Right lobe of liver (tissue), 4 donors: ENCODE data around the gene ZNF697.

Experiments used
- POLR2A ChIP-seq: fragments of 450-650 bp; IDR thresholded peaks from one replicate; pipeline ENCODE4 v1.6.1; 2017; ENCODE audit warnings: antibody characterized with exemption, mild to moderate bottlenecking
- TF ChIP-seq, protein P1 (sequence below), 4 donors: fragments of 200-600 bp in 3 of 4; fragments of 450-650 bp in 1 of 4; IDR thresholded peaks; one replicate each; pipeline versions ENCODE4 v1.5.1 to v1.8.0; 2016 to 2022; ENCODE audit warnings: antibody characterized with exemption in 4 of 4, mild to moderate bottlenecking in 2 of 4
- donor health status: DM: no; HTN: no; CAD: no.
- donor health status: DM: no; HTN: no; CAD: no.
- donor health status: DM: no; HTN: yes; CAD: no.

DNA sequence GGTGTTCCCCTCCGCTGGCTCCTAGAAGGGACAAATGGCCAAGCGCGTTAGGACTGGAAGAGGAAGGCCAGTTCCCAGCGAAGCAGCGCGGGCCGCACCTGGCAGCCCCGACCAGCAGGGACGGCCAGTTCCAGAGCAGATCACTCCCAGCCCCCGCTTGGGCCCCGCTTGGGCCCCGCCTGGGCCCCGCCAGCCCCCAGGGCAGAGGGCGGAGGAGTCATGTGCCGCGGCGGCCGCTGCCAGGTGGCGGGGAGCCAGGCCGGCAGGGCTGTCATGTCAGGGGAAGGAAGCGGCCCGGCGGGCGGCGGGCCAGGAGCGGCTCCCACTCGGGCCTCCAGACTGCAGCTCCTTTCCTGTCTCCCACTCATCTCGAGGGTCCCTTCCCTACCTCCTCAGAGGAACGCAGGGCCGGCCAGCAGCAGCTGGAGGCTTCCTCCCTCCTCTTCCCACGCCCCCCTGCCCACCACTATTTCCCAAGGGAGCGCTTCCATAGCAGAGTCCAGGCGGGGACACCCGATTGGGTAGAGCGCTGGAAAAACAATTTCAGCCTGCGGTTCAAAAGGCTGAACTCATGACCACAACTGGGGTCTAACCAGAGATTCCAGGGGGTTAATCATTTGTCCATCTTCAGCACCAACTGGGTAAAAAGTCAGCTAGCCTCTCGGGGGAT lies 16.5 kb downstream of the ZNF697 start:
- TF ChIP-seq, protein P1, sequence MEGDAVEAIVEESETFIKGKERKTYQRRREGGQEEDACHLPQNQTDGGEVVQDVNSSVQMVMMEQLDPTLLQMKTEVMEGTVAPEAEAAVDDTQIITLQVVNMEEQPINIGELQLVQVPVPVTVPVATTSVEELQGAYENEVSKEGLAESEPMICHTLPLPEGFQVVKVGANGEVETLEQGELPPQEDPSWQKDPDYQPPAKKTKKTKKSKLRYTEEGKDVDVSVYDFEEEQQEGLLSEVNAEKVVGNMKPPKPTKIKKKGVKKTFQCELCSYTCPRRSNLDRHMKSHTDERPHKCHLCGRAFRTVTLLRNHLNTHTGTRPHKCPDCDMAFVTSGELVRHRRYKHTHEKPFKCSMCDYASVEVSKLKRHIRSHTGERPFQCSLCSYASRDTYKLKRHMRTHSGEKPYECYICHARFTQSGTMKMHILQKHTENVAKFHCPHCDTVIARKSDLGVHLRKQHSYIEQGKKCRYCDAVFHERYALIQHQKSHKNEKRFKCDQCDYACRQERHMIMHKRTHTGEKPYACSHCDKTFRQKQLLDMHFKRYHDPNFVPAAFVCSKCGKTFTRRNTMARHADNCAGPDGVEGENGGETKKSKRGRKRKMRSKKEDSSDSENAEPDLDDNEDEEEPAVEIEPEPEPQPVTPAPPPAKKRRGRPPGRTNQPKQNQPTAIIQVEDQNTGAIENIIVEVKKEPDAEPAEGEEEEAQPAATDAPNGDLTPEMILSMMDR (IDR thresholded peaks at IDR 0.05), result no peak
- TF ChIP-seq POLR2A, result peak; percentile 36
